Memory B cell (primary cell): ENCODE measurements around the gene PEA15.

Source experiments
- ATAC-seq: fragments of 150-1000 bp; cut with Tn5 transposase; 2 replicates; pipeline ENCODE4 v1.10.0; 2021; ENCODE audit warnings: low read depth, mild to moderate bottlenecking, moderate library complexity
- DNase-seq, 2 donors: peaks; one replicate each; pipeline ENCODE4 v3.0.0; 2022; ENCODE audit warnings: low spot score in 2 of 2
- H3K27ac Mint-ChIP-seq: one replicate; pipeline ENCODE4 v1.8.0; 2022; ENCODE audit warnings: mild to moderate bottlenecking, moderate library complexity, mixed read lengths
- H3K27me3 Mint-ChIP-seq: one replicate; pipeline ENCODE4 v1.8.0; 2022; ENCODE audit warnings: mixed read lengths
- H3K36me3 Mint-ChIP-seq: one replicate; pipeline ENCODE4 v1.8.0; 2022; ENCODE audit warnings: mild to moderate bottlenecking, mixed read lengths
- H3K4me1 Mint-ChIP-seq: one replicate; pipeline ENCODE4 v1.8.0; 2022; ENCODE audit warnings: mixed read lengths
- H3K4me3 Mint-ChIP-seq: one replicate; pipeline ENCODE4 v1.8.0; 2022; ENCODE audit warnings: mild to moderate bottlenecking, moderate library complexity, mixed read lengths
- H3K9me3 Mint-ChIP-seq: one replicate; pipeline ENCODE4 v1.8.0; 2022; ENCODE audit warnings: mixed read lengths

PEA15 gene

GRCh38 chr1:160251687-160252526 is 46.7 kb downstream of the PEA15 start:
- Mint-ChIP-seq H3K36me3 (peaks cover 2% of the 10 kb centered on the region), H3K27ac (peak overlapping the region; percentile 50)
- peak; percentile 100 for ATAC-seq

GRCh38 chr1:160255781-160256300 is 50.7 kb downstream of the PEA15 start:
- ATAC-seq: no peak
- Mint-ChIP-seq H3K27ac (no peak overlapping the region), H3K9me3 (no peaks in the 10 kb centered on the region), H3K4me3 (no peak overlapping the region), H3K36me3 (peaks cover 6% of the 10 kb centered on the region), H3K4me1 (peaks cover 11% of the 10 kb centered on the region), H3K27me3 (no peaks in the 10 kb centered on the region)
- DNase-seq: no peak

More at GRCh38 chr1:160251687-160252526, 46.7 kb downstream of the PEA15 start:
- H3K4me3 Mint-ChIP-seq: no peak overlapping the region
- no peaks in the 10 kb centered on the region for H3K9me3 Mint-ChIP-seq
- H3K27me3 Mint-ChIP-seq: no peaks in the 10 kb centered on the region
- peak; percentile 38 to 49 for DNase-seq
- H3K4me1 Mint-ChIP-seq: no peaks in the 10 kb centered on the region

- no peaks in the 10 kb centered on the region for H3K27me3 Mint-ChIP-seq
- peaks cover 15% of the 10 kb centered on the region for H3K4me1 Mint-ChIP-seq
- H3K36me3 Mint-ChIP-seq: peaks cover 6% of the 10 kb centered on the region
- H3K27ac Mint-ChIP-seq: no peak overlapping the region
- H3K4me3 Mint-ChIP-seq: no peak overlapping the region
- H3K9me3 Mint-ChIP-seq: no peaks in the 10 kb centered on the region
- ATAC-seq (no peak), DNase-seq (no peak)
These were observed 51.3 kb downstream of the PEA15 start for GRCh38 chr1:160256396-160257046.

DNA sequence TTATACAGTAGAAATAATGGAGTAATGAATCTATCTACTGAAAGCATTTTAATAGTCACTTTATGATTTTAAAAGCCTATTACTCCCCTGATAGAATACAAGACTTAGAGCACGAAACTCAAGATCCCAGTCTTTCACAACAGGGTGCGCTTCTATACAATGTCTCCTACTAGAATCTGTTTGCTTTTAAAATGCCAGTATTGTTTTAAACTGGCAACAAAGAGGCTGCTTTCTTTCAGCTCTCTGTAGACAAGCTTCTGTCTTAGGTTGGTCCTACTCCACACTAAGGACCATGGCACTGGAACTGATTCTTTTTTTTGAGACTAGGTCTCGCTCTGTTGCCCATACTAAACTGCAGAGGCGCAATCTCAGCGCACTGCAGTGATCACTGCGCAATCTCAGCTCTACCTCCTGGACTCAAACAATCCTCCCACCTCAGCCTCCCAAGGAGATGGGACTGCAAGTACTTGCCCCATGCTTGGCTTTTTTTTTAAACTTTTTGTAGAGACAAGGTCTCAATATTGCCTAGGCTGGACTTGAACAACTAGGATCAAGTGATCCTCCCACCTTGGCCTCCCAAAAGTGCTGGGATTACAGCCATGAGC is 52.3 kb downstream of the PEA15 start:
- no peak for DNase-seq
- Mint-ChIP-seq H3K27ac (no peak overlapping the region), H3K4me3 (no peak overlapping the region), H3K9me3 (no peaks in the 10 kb centered on the region), H3K36me3 (peaks cover 6% of the 10 kb centered on the region), H3K27me3 (no peaks in the 10 kb centered on the region), H3K4me1 (peaks cover 18% of the 10 kb centered on the region)
- ATAC-seq: no peak

GRCh38 chr1:160258177-160258798 is 53.1 kb downstream of the PEA15 start:
- Mint-ChIP-seq H3K27ac (no peak overlapping the region), H3K36me3 (peaks cover 4% of the 10 kb centered on the region)
- no peak for DNase-seq

GRCh38 chr1:160260406-160261382 is 55.5 kb downstream of the PEA15 start:
- no peak for DNase-seq
- peak overlapping the region; percentile 93 for H3K4me3 Mint-ChIP-seq
- no peaks in the 10 kb centered on the region for H3K27me3 Mint-ChIP-seq
- ATAC-seq: no peak
- H3K4me1 Mint-ChIP-seq: peaks cover 23% of the 10 kb centered on the region
- H3K9me3 Mint-ChIP-seq: no peaks in the 10 kb centered on the region
- H3K27ac Mint-ChIP-seq: peak overlapping the region; percentile 99
- H3K36me3 Mint-ChIP-seq: peaks cover 4% of the 10 kb centered on the region

More at GRCh38 chr1:160258177-160258798, 53.1 kb downstream of the PEA15 start:
- peaks cover 20% of the 10 kb centered on the region for H3K4me1 Mint-ChIP-seq
- no peaks in the 10 kb centered on the region for H3K9me3 Mint-ChIP-seq
- ATAC-seq: no peak
- H3K4me3 Mint-ChIP-seq: no peak overlapping the region
- no peaks in the 10 kb centered on the region for H3K27me3 Mint-ChIP-seq

DNA sequence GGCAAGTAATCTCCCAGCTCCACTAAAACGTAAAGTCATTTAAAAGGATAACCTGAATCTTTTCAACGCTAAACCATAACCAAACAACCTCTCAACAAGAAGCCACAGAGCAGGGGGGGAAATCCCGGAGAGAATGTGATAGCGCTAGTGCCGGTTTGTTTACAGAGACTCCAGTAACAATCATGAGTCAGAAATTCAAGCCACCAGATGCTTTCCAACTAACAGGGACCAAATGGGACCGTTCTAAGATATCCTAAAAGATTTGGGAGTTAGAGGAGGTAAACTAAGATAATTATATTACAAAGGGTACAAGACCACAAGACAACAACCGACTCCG is 56.3 kb downstream of the PEA15 start:
- H3K27ac Mint-ChIP-seq: peak overlapping the region; percentile 99
- no peaks in the 10 kb centered on the region for H3K9me3 Mint-ChIP-seq
- H3K4me1 Mint-ChIP-seq: peaks cover 23% of the 10 kb centered on the region
- H3K27me3 Mint-ChIP-seq: no peaks in the 10 kb centered on the region
- peak overlapping the region; percentile 93 for H3K4me3 Mint-ChIP-seq
- peak in 1 of 2 donors; percentile 62 for DNase-seq
- peaks cover 4% of the 10 kb centered on the region for H3K36me3 Mint-ChIP-seq
- peak; percentile 54 for ATAC-seq

DNA sequence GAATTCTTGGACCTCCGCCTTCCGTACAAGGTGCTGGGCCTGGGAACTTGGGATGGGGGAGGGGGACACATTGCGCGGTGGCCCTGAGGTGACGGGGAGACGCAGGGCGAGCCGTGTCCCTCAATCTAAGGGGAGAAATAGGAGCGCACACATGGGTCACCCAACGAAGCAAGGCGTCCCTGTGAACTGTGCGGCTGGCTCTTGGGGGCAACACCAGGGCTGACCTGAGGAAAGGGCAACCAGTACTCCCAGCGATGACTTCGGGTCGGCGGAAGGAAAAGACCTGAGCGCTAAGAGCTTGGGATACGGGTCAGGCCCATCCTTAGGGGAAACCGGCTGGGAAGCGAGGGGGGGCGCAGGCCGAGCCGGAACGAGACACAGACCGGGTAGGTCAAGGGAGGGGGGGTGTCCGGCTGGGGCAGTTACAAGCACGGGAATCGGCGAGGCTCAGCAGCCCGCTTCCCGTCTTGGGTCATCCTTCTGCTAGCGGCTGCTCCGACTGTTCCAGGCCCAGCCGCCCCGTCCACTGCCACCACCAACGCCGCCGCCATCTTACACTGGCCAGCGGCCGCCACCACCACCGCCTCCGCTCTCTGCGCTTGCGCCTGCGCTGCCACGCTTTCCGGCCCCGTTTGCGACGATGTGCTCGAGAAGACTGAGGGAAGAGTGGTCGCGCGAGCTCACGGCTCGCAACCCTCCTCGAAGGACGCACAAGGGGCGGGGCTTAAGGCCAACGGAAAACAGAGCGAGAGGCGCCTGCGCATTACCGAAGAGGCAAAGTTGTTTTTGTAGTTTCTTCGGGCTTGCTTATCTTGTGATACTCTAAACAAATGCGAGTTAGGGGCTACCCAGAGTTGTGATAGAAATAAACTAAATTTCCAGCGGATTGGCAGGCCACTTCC is 57.0 kb downstream of the PEA15 start, which contains the start of gene DCAF8:
TSS of gene DCAF8 (minus strand) at position 657 of the 902 bp plus-strand sequence. CDS start 18,541 bp downstream, outside the sequence.
- DNase-seq (peak; percentile 94 to 95), ATAC-seq (peak; percentile 84)
- H3K27me3 Mint-ChIP-seq: no peaks in the 10 kb centered on the region
- H3K36me3 Mint-ChIP-seq: peaks cover 4% of the 10 kb centered on the region
- no peaks in the 10 kb centered on the region for H3K9me3 Mint-ChIP-seq
- peak within 1 kb of the TSS; percentile 99 for H3K27ac Mint-ChIP-seq
- H3K4me3 Mint-ChIP-seq: peak within 1 kb of the TSS; percentile 93
- peaks cover 23% of the 10 kb centered on the region for H3K4me1 Mint-ChIP-seq

DNA sequence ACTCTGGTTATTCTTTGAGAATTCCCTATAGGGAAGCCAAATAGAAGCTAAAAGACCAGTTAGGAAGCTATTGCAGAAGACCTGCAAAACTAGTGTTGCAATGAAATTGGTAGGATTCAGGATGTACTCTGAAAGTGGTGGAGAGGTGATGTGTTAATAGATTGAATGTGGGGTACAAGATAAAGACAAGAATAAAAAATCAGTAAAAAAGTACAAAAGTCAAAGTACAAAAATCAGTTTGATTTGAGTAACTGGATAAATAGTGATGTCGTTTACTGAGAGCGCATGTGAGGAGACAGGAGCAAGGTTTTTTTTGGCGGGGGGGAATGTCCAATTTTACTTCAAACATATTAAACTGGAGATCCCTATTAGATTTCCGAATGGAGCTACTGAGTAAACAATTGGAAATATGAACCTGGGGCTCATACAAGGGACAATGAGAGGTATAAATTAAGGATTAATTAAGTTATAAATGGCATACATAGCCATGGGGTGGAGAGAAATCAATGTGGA is 59.7 kb downstream of the PEA15 start:
- Mint-ChIP-seq H3K36me3 (no peaks in the 10 kb centered on the region), H3K27me3 (no peaks in the 10 kb centered on the region), H3K27ac (no peak overlapping the region), H3K9me3 (no peaks in the 10 kb centered on the region), H3K4me1 (peaks cover 18% of the 10 kb centered on the region), H3K4me3 (no peak overlapping the region)
- ATAC-seq: no peak
- DNase-seq: no peak
